Measurements from ENCODE around the gene TOR1AIP2.

The TOR1AIP2 gene

GRCh38 chr1:179831852-179832699, 45.5 kb downstream of the TOR1AIP2 start:
- DNase-seq (ENCODE audit: extremely low read depth, low read depth), result no peak
- no peak for TF ChIP-seq CTCF (IDR thresholded peaks at IDR 0.05; ENCODE audit: low read depth, low read length)

GRCh38 chr1:179831225-179831624, 46.4 kb downstream of the TOR1AIP2 start:
- no peak for DNase-seq (ENCODE audit: extremely low read depth, low read depth)
- TF ChIP-seq CTCF (IDR thresholded peaks at IDR 0.05; ENCODE audit: low read depth, low read length), result no peak

GRCh38 chr1:179828554-179829110, 49.0 kb downstream of the TOR1AIP2 start:
- TF ChIP-seq CTCF (IDR thresholded peaks at IDR 0.05; ENCODE audit: low read depth, low read length), result no peak
- no peak for DNase-seq (ENCODE audit: extremely low read depth, low read depth)

- DNase-seq (ENCODE audit: extremely low read depth, low read depth), result no peak
These were observed 50.9 kb downstream of the TOR1AIP2 start for GRCh38 chr1:179826626-179827280.

GRCh38 chr1:179825798-179826460, 51.7 kb downstream of the TOR1AIP2 start:
- no peak for TF ChIP-seq CTCF (IDR thresholded peaks at IDR 0.05; ENCODE audit: low read depth, low read length)
- no peak for DNase-seq (ENCODE audit: extremely low read depth, low read depth)

More at GRCh38 chr1:179826626-179827280, 50.9 kb downstream of the TOR1AIP2 start:
- no peak for TF ChIP-seq CTCF (IDR thresholded peaks at IDR 0.05; ENCODE audit: low read depth, low read length)

- no peak for TF ChIP-seq CTCF (IDR thresholded peaks at IDR 0.05; ENCODE audit: low read depth, low read length)
- DNase-seq (ENCODE audit: extremely low read depth, low read depth), result no peak
These were observed 52.4 kb downstream of the TOR1AIP2 start for GRCh38 chr1:179825206-179825605.

Data from AG09319 (cell line).